GM12873 (cell line): Measurements from ENCODE around the gene ANKFY1.

ENCODE experiments used
- TF ChIP-seq, protein P1 (sequence below): IDR thresholded peaks from 2 replicates; pipeline ENCODE4 v1.5.1; 2012; ENCODE audit warnings: low read depth, mild to moderate bottlenecking, moderate library complexity, low read length, control low read depth; ENCODE audit not compliant: insufficient read depth; ENCODE audit errors: missing control alignments

Gene ANKFY1

DNA sequence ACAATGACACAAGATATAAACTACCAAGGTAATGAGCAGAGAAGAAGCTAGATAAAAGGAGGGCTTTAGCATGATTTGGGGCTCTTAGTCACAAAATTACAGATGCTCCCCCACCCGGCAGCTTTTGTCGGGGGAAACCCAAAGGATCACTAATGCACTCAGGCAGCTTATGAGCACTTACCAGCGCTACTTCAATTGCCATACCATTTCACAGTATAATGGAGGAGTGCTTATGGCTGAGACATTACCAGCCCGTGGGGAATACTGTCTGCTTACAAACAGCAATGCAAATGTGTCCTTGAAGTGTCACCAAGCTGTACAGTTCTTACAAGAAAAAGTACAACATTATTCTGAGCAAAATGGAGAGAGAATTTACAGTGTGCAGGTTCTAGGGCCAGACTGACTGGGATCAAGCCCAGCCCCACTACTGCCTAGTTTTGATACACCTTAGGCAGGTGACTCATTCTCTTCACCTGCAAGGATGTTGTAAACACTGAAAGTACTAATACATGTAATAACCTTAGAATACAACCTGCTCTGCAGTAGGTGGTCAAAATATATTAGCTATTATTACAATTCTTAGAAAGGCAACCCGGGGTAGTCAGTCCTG is 16.3 kb downstream of the ANKFY1 start:
- TF ChIP-seq, protein P1, sequence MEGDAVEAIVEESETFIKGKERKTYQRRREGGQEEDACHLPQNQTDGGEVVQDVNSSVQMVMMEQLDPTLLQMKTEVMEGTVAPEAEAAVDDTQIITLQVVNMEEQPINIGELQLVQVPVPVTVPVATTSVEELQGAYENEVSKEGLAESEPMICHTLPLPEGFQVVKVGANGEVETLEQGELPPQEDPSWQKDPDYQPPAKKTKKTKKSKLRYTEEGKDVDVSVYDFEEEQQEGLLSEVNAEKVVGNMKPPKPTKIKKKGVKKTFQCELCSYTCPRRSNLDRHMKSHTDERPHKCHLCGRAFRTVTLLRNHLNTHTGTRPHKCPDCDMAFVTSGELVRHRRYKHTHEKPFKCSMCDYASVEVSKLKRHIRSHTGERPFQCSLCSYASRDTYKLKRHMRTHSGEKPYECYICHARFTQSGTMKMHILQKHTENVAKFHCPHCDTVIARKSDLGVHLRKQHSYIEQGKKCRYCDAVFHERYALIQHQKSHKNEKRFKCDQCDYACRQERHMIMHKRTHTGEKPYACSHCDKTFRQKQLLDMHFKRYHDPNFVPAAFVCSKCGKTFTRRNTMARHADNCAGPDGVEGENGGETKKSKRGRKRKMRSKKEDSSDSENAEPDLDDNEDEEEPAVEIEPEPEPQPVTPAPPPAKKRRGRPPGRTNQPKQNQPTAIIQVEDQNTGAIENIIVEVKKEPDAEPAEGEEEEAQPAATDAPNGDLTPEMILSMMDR = no peak

DNA sequence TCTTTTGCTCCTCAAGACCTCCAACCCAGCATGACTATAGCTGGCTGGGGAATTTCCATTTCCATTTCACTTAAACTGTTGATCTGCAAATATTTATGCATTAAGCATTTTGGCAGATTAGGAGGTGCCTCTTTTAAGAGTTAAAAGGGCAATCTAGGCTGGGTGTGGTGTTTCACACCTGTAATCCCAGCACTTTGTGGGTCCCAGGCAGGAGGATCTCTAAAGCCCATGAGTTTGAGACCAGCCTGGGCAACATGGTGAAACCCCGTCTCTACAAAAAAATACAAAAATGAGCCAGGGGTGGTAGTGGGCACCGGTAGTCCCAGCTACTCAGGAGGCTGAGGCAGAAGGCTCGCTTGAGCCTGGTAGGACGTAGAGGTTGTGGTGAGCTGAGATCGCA is 17.1 kb downstream of the ANKFY1 start:
- TF ChIP-seq, protein P1 = no peak

DNA sequence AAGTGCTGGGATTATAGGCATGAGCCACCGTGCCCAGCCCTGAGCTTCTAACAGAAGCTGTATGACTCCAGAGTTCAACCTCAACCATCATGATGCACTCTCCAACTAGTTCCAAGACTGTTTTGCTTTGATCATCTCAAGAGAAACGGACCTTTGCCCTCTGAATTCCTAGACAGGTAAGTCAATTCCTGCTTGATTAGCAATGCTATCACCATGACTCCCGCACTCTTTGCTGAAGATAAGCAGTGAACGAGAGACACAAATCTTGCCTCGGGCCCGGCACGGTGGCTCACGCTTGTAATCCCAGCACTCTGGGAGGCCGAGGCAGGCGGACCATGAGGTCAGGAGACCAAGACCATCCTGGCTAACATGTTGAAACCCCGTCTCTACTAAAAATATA is 22.2 kb downstream of the ANKFY1 start:
- TF ChIP-seq, protein P1 = no peak

DNA sequence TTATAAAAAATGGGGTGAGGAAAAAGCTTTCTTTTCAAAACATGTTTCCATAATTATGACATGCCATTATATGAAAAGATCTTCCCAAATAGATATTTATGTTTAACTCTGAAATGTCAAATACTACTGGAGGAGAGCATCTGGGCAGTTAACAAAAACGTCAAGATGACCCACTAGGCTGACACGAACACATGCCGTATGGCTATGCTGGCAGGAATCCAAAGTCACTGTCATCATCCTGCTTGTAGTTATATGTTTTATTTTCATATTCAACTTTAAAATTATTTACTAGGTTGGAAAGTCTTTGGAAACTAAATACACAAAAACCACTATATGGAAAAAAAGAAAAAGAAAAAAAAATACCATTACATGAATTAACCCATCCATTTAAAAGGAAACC is 27.3 kb downstream of the ANKFY1 start:
- TF ChIP-seq, protein P1 = no peak

DNA sequence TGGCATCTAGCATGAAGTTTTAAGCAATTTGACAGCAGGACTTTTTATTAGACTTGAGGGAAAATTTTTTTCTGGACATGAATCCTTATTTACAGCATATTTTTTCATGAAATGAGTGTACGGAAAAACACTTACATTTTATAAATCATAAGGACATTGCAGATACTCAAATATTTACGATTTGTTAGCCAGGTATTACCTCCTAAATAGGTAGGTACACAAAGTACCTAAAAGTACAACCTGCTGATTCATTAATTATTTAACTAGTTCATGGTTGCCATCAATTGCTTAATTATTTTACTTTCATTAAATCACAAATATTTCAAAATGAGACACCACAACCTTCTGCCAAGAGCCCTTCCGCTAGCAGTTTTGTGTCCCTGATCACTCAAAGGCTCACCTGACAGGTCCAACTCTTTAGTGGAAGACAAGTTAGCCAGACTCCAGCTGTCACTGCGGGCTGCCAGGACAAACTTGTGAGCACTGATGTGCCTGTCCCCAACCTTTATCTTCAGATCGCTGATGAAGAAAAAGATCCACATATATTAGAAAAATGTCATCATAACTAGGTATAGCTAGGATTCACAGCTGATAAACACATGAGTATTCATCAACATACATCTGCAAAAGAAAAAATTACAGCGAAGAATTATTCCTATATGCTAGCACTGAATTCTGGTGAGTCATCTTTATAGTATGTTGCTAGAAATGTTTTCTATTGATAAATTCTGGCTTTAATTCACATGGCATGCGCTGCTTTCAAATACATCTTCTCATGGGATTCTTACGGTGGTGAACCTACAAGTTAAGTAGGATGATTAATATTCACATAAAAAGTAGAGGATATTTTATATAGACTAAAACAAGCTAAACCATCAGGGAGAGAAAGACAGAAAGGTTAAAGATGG is 28.2 kb downstream of the ANKFY1 start:
- TF ChIP-seq, protein P1 = no peak

DNA sequence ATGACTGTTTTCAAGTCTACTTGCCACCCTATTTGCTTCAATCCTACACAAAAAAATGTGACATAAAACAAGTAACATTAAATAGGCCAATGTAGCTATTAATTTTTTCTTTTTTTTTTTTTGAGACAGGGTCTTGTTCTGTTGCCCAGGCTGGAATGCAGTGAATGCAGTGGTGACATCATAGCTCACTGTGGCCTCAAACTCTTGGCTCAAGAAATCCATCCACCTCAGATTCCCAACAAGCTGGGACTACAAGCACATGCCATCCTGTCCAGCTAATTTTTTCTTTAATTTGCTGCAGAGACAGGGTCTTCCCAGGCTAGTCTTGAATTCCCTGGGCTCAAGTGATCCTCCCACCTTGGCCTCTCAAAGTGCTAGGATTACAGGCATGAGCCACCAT is 29.4 kb downstream of the ANKFY1 start:
- TF ChIP-seq, protein P1 = no peak

DNA sequence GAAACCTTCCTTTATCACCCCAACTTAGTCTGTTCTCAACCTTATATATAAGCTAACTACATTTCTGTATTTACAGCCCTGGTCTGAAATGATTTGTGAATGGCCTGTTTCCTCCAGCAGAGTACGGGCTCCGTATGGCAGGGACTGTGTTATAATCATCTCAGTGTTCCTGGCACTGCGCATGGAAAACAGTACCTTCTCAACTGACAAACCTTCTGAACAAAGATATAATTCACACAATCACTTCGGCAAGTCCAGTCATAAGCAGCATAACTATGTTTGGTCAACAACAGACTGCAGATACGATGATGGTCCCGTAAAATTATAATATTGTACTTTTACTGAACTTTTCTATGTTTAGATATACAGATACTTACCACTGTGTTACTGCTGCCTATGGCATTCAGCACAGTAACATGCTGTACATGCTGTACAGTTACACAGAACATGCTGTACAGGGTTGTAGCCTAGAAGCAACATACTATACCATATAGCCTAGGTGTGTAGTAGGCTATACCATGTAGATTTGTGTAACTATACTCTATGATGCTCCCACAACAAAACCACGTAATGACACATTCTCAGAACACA is 30.0 kb downstream of the ANKFY1 start:
- TF ChIP-seq, protein P1 = no peak
